HCT116 (cell line): Measurements from ENCODE around the gene DNAJA4. TPM values are rescaled to one million over a fixed set of nuclear protein-coding genes. Genes with fewer than 3 reads are reported as not detected.

Experiments
- ATAC-seq: fragments of 200-7000 bp; cut with Tn5 transposase; 2 replicates; pipeline ENCODE4 v1.9.1; 2020; ENCODE audit warnings: mild to moderate bottlenecking, moderate library complexity
- BruUV-seq: library from RNA; stranded (reverse); fragments of 400-500 nt; replicated peaks from 2 replicates; lab custom pipeline; 2021; lab: Mats Ljungman, UMichigan
- CTCF ChIA-PET: fragments of 300-600 bp; sonication (Branson Sonifier 250); formaldehyde crosslinking; loops from one replicate; lab custom pipeline; 2021; ENCODE audit warnings: antibody characterized with exemption; lab: Charles Lee
- POLR2A ChIA-PET: fragments of 300-600, 350-600 bp; sonication (Branson Sonifier 250); formaldehyde crosslinking; loops from one replicate; lab custom pipeline; 2021; ENCODE audit warnings: antibody characterized with exemption; lab: Charles Lee
- RAD21 ChIA-PET, 2 experiments: fragments of 300-600 bp; sonication (Branson Sonifier 250); formaldehyde crosslinking; loops; one replicate each; lab custom pipeline; 2023; ENCODE audit warnings: low total read pairs in 2 of 2; ENCODE audit not compliant: uncharacterized antibody in 2 of 2, unreplicated experiment in 2 of 2, low non-redundant PET in 1 of 2; lab: Charles Lee
- DNase-seq: peaks from one replicate; pipeline ENCODE4 v3.0.0-alpha.2; 2010; ENCODE audit warnings: low read depth, low spot score
- H2AFZ ChIP-seq: fragments of 200-600 bp; shearing (Covaris generic), sonication (generic); 2 replicates; pipeline ENCODE4 v1.6.1; 2017; ENCODE audit warnings: low read depth, mixed run types, mixed read lengths, antibody characterized with exemption, low read length; ENCODE audit not compliant: poor library complexity, severe bottlenecking
- H3K27ac ChIP-seq: 2 replicates; pipeline ENCODE4 v1.5.1; 2012; ENCODE audit warnings: low read depth, low read length
- H3K27me3 ChIP-seq: fragments of 200-600 bp; sonication (generic); 2 replicates; pipeline ENCODE4 v1.6.1; 2016; ENCODE audit warnings: mixed run types, low read length, mixed read lengths; ENCODE audit not compliant: insufficient read depth
- H3K36me3 ChIP-seq, 2 experiments: fragments of 200-500 bp in 1 of 2; fragments of 200-600 bp in 1 of 2; sonication (Bioruptor generic) in 1 of 2; sonication (generic) in 1 of 2; 2 replicates each; pipeline versions ENCODE4 v1.5.1 to v1.6.1; 2014 to 2016; ENCODE audit warnings: low read length in 2 of 2, inconsistent platforms in 1 of 2, mixed read lengths in 1 of 2, mixed run types in 1 of 2; ENCODE audit not compliant: insufficient read depth in 2 of 2, control insufficient read depth in 1 of 2
- H3K4me1 ChIP-seq, 2 experiments: fragments of 200-600 bp in 1 of 2; sonication (generic) in 1 of 2; 2 replicates each; pipeline versions ENCODE4 v1.5.1 to v1.6.1; 2012 to 2017; ENCODE audit warnings: low read length in 2 of 2, inconsistent platforms in 1 of 2, mild to moderate bottlenecking in 1 of 2, mixed read lengths in 1 of 2, mixed run types in 1 of 2, moderate library complexity in 1 of 2; ENCODE audit not compliant: insufficient read depth in 2 of 2, control insufficient read depth in 1 of 2
- H3K4me2 ChIP-seq: fragments of 200-600 bp; sonication (generic); 2 replicates; pipeline ENCODE4 v1.6.1; 2017; ENCODE audit warnings: mixed run types, low read length, mixed read lengths
- H3K4me3 ChIP-seq, 2 experiments: fragments of 200-600 bp in 1 of 2; sonication (generic) in 1 of 2; replicated peaks in 1 of 2; 2 replicates each; pipeline ENCODE4 v1.5.1; 2011 to 2016; ENCODE audit warnings: low read length in 2 of 2, control low read depth in 1 of 2, low read depth in 1 of 2, mild to moderate bottlenecking in 1 of 2, mixed read lengths in 1 of 2, mixed run types in 1 of 2
- H3K79me2 ChIP-seq: fragments of 200-600 bp; sonication (generic); 2 replicates; pipeline ENCODE4 v1.6.1; 2017; ENCODE audit warnings: mild to moderate bottlenecking, mixed run types, low read length, moderate library complexity, mixed read lengths; ENCODE audit not compliant: insufficient read depth
- H3K9ac ChIP-seq: fragments of 200-600 bp; sonication (generic); 2 replicates; pipeline ENCODE4 v1.6.1; 2016; ENCODE audit warnings: low read length, mixed read lengths
- H3K9me2 ChIP-seq: fragments of 200-600 bp; sonication (generic), shearing (Covaris generic); 2 replicates; pipeline ENCODE4 v1.6.1; 2017; ENCODE audit warnings: mixed run types, mild to moderate bottlenecking, moderate library complexity; ENCODE audit not compliant: insufficient read depth
- H3K9me3 ChIP-seq, 2 experiments: fragments of 200-500 bp in 1 of 2; fragments of 200-600 bp in 1 of 2; sonication (Bioruptor generic) in 1 of 2; sonication (generic) in 1 of 2; 2 replicates each; pipeline ENCODE4 v1.6.1; 2014 to 2017; ENCODE audit warnings: low read length in 2 of 2, mixed read lengths in 2 of 2, inconsistent platforms in 1 of 2, low read depth in 1 of 2, mild to moderate bottlenecking in 1 of 2, mixed run types in 1 of 2, moderate library complexity in 1 of 2; ENCODE audit not compliant: control insufficient read depth in 1 of 2, insufficient read depth in 1 of 2
- H4K20me1 ChIP-seq: fragments of 200-600 bp; sonication (generic), shearing (Covaris generic); 2 replicates; pipeline ENCODE4 v1.6.1; 2017; ENCODE audit warnings: mixed run types, mild to moderate bottlenecking, moderate library complexity; ENCODE audit not compliant: insufficient read depth
- CTCF ChIP-seq, 3 experiments: fragments of 200-600 bp in 1 of 3; sonication (generic) in 1 of 3; IDR thresholded peaks in 2 of 3; conservative IDR thresholded peaks in 1 of 3; 2 replicates each; pipeline ENCODE4 v1.5.1; 2012 to 2017; ENCODE audit warnings: low read depth in 2 of 3, low read length in 2 of 3, antibody characterized with exemption in 1 of 3, borderline replicate concordance in 1 of 3, control low read depth in 1 of 3, mild to moderate bottlenecking in 1 of 3, mixed read lengths in 1 of 3, mixed run types in 1 of 3, moderate library complexity in 1 of 3; ENCODE audit not compliant: insufficient read depth in 1 of 3
- FOSL1 ChIP-seq: IDR thresholded peaks from 2 replicates; pipeline ENCODE4 v1.6.1; 2012; ENCODE audit warnings: low read depth
- JUND ChIP-seq: IDR thresholded peaks from 2 replicates; pipeline ENCODE4 v1.6.1; 2012
- REST ChIP-seq: IDR thresholded peaks from 2 replicates; pipeline ENCODE4 v1.6.1; 2012; ENCODE audit warnings: low read depth
- SIN3A ChIP-seq: IDR thresholded peaks from 2 replicates; pipeline ENCODE4 v1.6.1; 2012; ENCODE audit warnings: low read depth
- TCF7L2 ChIP-seq: IDR thresholded peaks from 2 replicates; pipeline ENCODE4 v1.7.0; 2011; ENCODE audit warnings: borderline replicate concordance, inconsistent platforms; ENCODE audit not compliant: insufficient read depth, insufficient read length; ENCODE audit errors: extremely low read depth
- ZBTB33 ChIP-seq: IDR thresholded peaks from 2 replicates; pipeline ENCODE4 v1.6.1; 2011; ENCODE audit warnings: mild to moderate bottlenecking, low read length, moderate library complexity; ENCODE audit not compliant: insufficient replicate concordance; ENCODE audit errors: extremely low read depth
- intact Hi-C: fragments of 100-400 bp; cut with micrococcal nuclease; formaldehyde crosslinking; loops from 2 replicates; pipeline ENCODE4 v1.10.0; 2022
- total RNA-seq: library from RNA; stranded (reverse); gene quantifications from one replicate; pipeline ENCODE4 v1.2.1, GENCODE V29; 2021; ENCODE audit not compliant: unreplicated experiment

DNAJA4 gene
- total RNA-seq, 1 experiment from 2014 or later = 66.6 TPM

GRCh38 chr15:78312536-78312935 lies 48.2 kb downstream of the DNAJA4 start:
- intact Hi-C loops = no loop called here
- DNase-seq (no peak), ATAC-seq (no peak)
- BruUV-seq = no TSS peak
- RAD21 ChIA-PET = no interaction called here
- no peak for TF ChIP-seq CTCF (IDR thresholded peaks at IDR 0.05 in 2 of 3, conservative IDR thresholded peaks at IDR 0.05 in 1 of 3; ENCODE audit: borderline replicate concordance in 1 of 3, insufficient read depth in 1 of 3, low read depth in 2 of 3, low read length in 2 of 3)
- TF ChIP-seq ZBTB33 = no peak
- TF ChIP-seq REST = no peak
- TF ChIP-seq JUND = no peak
- TF ChIP-seq TCF7L2 = no peak
- no peak for TF ChIP-seq FOSL1
- TF ChIP-seq SIN3A = no peak
- POLR2A ChIA-PET = no interaction called here
- Histone ChIP-seq H3K79me2 (no peaks in the 10 kb centered on the region), H3K4me3 (no peak overlapping the region), H4K20me1 (no peaks in the 10 kb centered on the region), H3K36me3 (no peaks in the 10 kb centered on the region), H3K9me3 (no peaks in the 10 kb centered on the region), H3K4me1 (peaks cover 4 to 19% of the 10 kb centered on the region in 2 experiments; a peak in 3 of 4 replicates), H2AFZ (no peak overlapping the region), H3K9ac (no peak overlapping the region), H3K4me2 (no peak overlapping the region), H3K27me3 (no peaks in the 10 kb centered on the region), H3K27ac (no peak overlapping the region), H3K9me2 (no peaks in the 10 kb centered on the region)
- CTCF ChIA-PET = interaction anchor here (2.2 kb wide), 1 partner anchor 110 kb away, joined by 10 read pairs; no protein-coding TSS in a partner anchor
